ENCODE measurements around the gene NHERF1.

NHERF1 gene

DNA sequence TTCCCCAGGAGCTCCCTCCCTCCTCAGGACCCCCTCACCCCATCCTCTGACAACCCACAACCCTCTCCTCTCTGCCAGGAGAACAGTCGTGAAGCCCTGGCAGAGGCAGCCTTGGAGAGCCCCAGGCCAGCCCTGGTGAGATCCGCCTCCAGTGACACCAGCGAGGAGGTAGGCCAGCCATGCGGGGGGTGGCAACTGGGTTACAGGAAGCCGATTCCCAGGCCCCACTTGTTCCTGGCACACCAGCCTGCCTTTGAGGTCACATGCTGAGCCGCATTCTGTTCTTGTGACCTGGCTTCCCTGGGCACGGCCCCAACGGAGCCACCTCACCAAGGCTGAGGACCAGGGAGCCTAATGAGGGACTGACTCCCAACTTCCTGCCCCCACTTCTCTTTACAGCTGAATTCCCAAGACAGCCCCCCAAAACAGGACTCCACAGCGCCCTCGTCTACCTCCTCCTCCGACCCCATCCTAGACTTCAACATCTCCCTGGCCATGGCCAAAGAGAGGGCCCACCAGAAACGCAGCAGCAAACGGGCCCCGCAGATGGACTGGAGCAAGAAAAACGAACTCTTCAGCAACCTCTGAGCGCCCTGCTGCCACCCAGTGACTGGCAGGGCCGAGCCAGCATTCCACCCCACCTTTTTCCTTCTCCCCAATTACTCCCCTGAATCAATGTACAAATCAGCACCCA is 19.8 kb downstream of the NHERF1 start:
- no peak for DNase-seq (ENCODE audit: low read depth in 2 of 2)

DNA sequence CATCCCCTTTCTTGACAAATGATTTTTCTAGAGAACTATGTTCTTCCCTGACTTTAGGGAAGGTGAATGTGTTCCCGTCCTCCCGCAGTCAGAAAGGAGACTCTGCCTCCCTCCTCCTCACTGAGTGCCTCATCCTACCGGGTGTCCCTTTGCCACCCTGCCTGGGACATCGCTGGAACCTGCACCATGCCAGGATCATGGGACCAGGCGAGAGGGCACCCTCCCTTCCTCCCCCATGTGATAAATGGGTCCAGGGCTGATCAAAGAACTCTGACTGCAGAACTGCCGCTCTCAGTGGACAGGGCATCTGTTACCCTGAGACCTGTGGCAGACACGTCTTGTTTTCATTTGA is 20.3 kb downstream of the NHERF1 start:
- DNase-seq (ENCODE audit: low read depth in 2 of 2), result no peak

DNA sequence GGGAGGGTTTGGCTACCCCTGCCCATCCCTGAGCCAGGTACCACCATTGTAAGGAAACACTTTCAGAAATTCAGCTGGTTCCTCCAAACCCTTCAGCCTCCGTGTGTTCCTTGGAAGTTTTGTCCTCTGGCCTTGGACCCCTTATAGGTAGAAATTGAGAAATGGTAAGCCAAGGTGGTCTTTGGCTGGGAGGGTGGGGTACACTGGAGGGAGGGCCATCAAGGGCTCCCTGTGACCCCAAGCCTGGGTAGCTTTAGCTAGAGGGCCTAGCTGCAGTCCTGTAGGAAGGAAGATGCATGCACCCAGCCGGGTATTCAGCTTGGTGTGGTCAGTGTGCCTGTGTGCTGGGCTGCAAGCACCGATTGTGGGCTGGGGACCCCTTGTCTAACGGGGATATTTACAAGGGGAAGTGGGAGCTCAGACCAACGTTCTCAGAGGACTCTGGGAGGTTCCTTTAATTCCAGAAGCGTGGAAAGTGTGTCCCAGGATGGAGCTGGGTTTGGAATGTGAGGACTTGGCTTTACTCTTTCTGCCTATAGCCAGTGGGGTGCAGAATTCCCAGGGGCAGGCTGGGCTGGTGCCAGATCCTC is 20.9 kb downstream of the NHERF1 start:
- no peak for DNase-seq (ENCODE audit: low read depth in 2 of 2)

DNA sequence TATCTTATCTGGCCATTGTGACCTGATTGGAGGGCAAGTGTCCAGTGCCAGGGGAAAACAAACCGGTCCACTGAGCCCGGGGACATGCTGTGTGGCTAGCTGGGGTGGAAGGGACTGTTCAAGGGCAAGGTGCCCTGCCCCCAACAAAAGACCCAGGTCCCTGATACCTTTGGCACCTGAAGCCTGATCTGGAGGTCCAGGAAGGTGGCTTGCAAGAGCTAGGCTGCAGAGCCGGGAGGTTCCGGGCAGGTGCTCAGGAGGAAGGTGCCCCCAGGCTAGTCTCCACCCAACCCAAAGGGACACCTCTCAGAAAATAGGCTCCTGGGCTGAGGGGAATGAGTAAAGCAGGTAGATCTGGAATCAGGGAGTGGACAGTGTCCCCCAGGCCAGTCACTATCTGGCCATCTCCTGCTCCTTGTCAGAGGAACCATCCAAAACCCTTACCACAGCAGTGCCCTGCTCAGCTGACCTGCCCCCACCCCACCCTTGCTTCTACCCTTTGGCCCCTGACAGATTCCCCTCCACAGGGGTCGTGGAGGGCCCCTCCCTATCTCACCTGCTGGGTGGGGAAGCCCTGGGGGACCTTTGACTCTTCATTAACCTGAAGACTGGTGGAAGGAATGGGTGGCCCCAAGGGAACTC is 21.5 kb downstream of the NHERF1 start:
- DNase-seq (ENCODE audit: low read depth in 2 of 2), result no peak

DNA sequence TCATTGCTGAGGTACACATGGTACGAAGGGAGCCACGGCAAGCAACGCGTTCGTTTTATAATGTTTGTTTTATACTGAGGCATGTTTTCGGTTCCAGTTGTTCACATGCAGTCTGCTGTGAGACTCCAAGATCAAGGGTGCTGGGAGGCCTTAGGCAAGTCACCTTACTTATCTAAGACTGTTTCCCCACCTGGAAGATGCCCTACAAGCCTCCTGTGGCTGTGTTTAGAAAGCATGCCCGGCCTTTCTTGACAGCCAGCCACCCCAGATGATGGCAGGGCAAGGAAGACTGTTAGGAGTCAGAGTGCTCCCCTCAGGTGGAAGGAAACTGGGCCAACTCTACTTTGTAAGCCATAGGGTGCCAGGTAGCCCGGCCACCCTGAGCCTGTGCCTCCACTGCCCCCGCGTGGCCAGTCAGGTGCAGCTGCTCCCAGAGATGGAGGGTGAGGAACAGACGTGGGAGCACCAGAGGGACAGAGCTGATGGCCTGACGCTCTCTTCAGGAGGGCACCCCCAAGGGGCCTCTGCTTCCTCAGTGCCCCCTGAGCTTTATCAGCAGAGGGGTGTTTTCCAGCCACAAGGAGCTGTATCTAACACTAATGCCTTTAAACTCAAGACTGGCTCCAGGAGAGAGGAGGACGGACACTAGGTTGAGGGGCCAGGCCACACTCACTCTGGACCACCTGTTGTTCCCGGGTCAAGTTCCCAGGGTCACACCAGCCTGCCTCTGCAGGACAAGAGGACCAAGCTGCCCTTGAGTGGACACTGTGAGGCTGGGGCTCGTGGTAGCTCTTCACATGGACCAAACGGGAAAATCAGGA is 22.3 kb downstream of the NHERF1 start:
- peak in 1 of 2 experiments; percentile 62 for DNase-seq (ENCODE audit: low read depth in 2 of 2)

DNA sequence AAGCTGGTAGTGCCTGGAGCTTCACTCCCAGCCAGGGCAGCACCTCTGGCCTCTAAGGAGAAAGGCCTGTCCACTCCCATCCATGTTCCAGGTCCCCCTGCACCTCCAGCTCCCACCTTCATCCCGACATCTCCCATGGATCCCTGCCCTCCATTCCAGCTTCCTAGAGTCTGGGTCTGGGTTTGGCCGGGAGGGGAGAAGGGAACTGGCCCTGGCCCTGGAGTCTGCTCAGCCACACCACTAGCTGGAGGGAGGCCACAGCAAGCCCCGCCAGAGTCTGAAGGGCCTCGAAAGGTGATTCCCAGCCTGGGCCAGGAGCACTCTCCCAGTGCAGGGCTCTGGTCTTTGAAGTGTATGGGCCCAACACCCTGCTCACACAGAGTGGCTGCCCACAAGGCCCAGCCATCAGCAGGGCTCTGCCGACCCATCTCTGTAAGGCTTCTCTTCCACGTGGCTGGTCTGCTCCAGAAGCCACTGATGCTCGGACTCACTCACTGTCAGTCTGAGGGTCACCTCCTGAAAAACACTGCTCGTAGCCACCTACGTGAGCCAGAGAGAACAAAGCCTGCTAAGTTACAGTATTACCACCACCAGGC is 23.0 kb downstream of the NHERF1 start:
- no peak for DNase-seq (ENCODE audit: low read depth in 2 of 2)

DNA sequence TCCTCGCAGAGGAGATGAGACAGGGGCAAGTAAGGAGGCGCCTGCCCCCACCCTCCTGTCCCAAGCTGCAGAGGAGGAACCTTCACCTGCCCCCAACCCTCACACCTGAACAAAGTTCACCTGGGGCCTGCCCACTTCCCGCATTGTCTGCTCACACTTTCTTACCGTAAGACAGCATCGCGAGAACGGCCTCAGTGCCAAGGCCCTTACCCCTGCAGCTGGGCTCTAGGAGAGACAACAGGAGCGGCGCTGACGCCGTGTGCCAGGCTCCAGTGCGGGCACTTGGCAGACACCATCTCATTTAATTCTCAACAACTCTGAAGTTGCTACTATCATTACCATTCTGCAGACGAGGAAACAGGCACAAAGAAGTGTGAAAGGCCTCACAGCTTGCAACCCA is 23.6 kb downstream of the NHERF1 start:
- DNase-seq (ENCODE audit: low read depth in 2 of 2), result no peak

DNA sequence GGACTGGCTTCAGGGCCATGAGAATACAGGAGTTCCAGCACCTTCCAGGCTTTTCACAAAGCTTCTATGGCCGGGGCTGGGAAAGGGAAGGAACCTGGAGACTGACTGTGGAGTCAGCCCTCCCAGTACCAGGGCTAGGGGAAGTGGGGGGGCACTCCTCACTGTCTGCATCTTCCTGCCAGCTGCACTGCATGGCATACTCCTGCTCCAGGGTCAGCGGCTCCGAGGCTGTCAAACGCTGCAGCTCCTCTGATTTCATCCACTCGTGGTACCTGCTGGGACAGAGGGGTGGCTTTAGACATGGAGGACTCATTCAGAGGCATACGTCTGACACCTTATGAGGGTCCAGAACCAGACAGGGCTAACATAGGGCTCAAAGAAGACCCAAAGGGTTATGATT is 25.0 kb downstream of the NHERF1 start:
- no peak for DNase-seq (ENCODE audit: low read depth in 2 of 2)

DNA sequence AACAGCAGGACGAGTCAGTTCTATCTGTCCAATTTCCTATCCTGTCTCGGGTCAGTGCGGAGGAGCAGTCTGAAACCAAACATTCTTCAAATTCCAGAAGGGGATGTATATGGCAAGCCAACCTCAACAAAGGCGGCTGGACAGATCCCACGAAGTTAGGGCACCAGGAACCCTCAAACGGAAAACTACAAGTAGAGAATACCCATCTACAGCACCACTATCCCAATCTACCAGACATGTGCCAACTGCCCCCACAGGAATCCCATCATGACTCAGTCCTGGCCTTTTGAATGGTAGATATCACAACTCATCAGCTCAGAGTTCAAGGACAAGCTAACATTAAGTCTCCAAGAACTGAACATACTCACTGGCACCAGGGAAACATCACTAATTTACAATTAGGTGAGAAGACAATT is 25.5 kb downstream of the NHERF1 start:
- no peak for DNase-seq (ENCODE audit: low read depth in 2 of 2)

DNA sequence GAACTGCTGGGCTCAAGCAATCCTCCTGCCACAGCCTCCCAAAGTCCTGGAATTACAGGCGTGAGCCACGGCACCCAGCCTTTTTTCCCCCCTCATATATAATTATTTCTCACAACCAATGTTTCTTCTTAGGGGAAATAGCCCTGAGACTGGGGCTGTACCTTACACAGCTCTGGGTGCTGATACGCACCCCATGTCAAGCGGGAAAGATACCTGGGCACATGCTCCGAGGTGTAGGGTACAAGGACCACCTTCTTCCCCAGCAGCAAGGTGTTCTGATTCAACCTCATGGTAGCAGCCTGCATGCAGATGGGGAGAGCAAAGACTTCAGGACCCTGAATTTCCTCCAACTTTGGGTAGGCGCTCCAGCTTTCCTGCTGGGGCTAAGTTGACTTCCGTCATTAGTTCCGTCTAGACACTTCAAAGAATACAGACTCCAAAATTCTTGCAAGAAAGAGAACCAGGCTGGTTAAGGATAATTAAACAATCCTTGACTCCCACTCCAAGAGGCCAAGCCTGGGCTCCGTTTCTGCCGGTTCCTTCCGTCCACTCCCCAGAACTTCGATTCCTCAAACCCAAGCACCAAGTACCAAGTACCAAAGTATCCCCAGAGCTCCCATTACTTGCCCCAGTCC is 27.1 kb downstream of the NHERF1 start:
- no peak for DNase-seq (ENCODE audit: low read depth in 2 of 2)

DNA sequence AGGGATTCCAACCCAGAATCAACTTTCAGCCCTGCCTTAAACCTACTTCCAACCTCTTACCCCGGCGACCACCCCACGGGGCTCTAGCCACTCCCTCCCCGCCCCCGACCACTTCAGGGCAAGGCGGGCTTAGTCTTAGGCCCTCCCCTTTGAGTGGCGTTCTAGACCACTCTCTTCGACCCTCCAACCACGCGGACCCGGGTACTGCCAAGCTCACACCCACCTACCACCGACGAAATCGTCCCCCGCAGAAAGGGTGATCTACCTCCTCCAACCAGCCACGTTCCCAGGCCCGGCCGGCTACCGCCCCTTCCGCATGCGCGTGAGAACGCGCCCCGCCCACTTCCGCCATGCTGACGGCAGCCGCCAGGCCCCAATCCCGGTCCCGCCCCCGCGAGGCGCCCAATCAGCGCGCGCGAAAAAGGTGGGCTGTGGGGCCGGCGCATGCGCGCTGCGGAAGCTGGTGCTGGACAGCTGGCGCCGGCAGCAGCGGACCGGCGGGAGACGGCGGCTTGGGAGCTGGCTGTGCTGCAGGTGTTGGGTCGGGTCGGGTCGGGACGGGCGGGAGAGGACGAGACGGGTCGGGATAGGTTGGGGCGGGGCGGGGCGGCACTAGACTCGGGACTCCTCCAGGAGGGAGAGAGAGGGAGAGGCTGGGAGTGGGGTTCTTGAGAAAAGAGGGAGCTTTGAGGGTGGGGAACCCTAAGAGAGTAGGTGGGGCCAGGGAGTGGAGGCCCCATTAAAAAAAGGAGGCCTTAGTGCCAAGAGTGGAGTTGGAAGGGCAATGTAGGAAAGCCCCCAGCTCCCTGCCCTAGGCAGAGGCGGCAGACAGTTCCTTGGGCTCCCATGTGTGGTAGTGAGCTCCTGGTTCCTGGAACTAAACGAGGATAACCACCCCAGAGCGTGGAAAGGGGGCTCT is 27.9 kb downstream of the NHERF1 start, which contains the start of gene NAT9:
TSS of gene NAT9 (minus strand) at position 302 of the 919 bp plus-strand sequence. CDS start 647 bp downstream, outside the sequence.
- DNase-seq (ENCODE audit: low read depth in 2 of 2), result peak; percentile 99 to 100

DNA sequence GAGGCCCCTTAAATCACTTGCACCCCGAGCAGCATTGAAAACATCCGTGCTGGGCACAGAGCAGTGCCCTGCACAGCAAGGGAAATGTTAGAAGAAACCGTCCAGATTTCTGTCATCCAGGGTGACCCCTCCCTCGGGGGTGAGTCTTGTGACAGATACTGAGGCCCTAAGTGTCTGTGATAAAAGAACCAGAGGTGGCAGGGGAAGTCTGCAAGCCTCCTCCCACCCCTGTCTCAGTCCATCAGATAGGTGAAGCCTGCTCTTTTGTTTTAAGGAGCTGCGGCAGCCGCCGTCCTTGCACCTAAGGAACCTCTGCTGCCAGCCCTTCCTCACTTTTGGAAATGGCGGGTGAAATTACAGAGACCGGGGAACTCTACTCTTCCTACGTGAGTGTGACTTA is 28.6 kb downstream of the NHERF1 start:
- no peak for DNase-seq (ENCODE audit: low read depth in 2 of 2)

DNA sequence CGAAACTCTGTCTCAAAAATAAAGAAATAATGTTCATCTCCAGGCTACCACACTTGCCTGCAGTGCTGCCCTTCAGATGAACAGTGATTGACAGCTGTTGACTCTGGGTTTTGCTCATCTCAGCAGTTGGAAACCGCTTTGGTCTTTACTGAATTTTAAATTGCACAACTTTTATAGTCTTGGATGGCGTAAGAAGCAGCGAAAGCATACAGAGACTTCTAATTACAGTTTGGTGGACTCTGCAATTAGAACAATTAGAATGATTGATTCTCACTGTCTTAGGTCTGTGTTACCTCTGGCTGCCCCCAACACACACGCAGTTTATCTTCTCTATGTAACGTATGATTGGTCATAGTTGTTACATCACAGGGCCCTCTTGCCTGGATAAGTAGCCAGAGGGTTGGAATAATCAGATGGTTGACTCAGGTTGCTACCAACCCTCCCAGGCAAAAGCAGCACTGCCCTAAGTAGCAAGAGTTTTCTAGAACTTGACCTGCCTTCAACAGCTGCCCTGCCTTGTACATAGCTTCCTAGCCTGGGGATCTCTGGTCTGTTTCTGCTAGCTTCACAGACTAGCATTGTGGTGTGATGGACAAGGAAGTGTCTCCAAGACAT is 29.6 kb downstream of the NHERF1 start:
- no peak for DNase-seq (ENCODE audit: low read depth in 2 of 2)

DNA sequence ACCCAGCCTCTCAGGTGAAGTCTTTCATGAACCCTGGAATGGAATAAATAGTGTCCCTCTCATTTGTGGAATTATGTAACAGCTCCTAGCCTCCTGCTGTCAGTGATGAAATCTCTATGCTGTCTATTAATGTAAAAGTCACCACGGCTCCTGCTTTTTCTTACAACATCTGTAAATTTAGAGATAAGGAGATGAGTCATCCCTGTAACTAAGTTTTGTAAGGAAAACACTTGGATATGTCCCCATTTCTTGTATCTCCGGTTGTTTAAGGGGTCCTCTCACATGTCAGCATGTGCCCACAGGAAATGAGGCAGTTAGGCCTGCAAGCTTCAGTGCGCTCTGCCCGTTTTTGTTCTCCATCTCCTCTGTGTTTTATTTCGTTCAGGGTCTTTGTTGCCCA is 30.5 kb downstream of the NHERF1 start:
- no peak for DNase-seq (ENCODE audit: low read depth in 2 of 2)

DNA sequence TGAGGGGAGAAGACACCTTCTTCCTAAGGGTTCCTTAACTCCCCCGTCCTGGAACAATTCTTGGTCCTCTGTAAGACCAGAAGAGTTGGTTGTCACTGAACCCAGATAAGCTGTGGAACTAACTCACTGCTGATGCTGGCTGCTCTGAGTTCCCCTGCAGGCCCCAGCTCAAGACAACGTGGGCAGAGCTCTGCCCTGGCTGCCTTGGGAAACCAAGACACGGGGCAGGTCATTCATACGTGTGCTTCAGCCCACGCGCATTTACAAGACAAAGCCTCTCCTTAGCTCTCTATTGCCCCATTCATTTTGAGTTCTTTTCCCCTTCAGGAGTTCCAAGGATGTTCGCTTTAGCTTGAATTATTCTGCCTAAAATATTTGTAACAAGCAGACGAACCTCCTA is 31.1 kb downstream of the NHERF1 start:
- no peak for DNase-seq (ENCODE audit: low read depth in 2 of 2)

DNA sequence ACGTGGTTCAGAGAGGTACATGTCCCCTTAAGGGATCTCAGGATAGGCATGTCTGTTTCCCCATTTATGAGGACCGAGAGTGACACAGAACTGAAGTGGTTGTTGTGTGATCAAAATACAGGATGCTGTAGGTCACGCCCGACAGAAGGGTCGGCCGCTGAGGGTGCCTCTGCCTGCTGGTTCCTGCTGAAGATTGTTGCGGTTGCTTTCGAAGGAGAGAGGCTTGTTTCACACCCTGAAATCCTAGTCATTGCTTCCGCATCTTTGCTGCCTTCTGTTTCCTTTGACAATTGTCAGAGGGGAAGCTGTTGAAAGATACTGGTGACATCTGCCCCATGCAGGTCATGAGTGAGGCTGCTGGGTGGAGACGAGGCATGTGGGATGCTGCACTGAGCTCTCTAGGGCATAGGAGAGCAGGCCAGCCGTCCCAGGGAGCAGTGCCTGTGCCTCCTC is 31.5 kb downstream of the NHERF1 start:
- DNase-seq (ENCODE audit: low read depth in 2 of 2), result peak in 1 of 2 experiments; percentile 51

DNA sequence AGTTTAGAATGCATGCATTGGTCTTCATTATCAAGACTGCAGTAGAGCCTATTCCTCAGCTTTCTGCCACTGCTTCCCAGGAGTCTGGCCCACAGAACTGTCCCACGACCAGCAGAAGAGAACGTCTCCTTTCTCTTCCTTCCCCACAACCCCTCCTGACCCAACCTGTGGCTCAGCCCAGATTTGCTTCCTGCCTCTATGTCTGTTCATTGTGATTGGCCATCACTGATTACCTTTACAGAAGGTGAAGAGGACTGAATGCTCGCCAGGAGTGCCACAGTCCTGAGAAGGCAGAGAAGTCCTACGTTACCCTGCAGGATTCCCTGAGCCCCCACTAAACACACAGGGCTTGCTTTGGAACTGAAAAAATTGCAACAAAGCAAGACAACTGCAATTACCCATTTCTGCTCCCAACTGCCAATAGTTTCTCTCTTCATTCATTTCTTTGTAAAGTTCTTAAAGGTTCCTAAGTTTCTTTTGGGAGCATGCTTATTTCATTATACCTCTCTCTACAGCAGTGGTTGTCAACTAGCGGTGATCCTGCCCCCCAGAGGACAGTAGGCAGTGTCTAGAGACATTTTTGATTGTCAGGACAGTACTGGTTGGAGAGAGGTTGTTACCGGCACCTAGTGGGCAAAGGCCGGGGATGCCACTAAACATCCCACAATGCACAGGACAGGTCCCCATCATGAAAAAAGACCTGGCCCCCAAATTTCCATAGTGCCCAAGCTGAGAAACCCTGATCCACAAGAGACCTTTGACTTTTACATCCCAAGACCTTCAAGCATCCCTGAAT is 32.2 kb downstream of the NHERF1 start:
- no peak for DNase-seq (ENCODE audit: low read depth in 2 of 2)

DNA sequence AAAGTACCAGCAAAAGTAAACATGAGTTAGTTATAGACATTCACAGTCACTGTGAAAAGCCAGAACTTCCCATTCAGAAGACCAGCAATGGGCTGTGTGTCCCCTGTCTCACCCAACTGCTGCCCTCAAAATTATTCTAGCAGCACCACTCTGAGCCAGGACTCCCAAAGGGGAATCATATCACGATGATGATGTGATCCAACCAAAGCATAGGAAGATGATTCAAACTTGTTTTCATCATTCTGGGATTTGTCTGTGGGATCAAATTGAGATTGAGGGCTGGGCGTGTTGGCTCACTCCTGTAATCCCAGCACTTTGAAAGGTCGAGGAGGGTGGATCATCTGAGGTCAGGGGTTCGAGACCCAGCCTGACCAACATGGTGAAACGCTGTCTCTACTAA is 34.1 kb downstream of the NHERF1 start:
- DNase-seq (ENCODE audit: low read depth in 2 of 2), result no peak
